HG03460 (cell line): ENCODE results near the gene DIP2C.

Experiments
- ATAC-seq: cut with Tn5 transposase; IDR thresholded peaks from one replicate; pipeline ENCODE4 v1.9.1; 2021; ENCODE audit not compliant: unreplicated experiment

DIP2C gene

DNA sequence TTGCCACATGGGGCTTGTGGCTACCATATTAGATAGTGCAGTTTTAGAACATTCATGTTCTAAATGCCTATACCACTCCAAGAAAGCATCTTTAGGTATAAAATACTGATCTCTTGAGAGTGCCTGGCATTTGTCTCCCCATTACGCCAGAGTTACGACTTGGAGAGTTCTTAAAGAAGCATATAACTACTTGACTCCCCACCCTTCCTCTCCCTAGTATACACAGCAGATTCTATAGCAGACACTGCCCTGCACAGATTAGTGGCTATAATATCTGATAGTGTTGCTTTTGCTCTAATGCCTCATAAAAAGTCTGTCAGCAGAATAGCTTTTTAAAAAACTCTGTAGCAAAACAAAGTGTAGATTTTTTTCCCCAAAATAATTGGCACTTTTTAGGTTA lies 463.4 kb downstream of the DIP2C start:
- ATAC-seq: no peak

DNA sequence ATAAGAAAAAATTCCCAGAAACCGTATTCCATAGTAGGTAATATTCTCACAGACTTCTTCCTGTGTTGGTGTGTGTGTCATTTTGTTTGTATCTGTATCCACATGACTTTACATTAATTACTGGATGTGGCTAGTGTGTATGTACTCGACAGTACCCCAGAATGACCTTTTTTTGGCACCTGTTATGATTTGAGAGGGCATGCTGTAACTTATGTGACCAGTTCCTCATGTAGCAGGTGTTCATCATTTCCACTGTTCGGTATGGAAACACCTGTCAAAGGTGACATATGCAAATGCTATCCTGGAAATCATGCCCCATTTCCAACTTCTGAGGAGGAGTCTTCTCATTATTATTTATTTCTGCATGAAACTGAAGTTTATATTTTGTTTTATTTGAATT lies 464.9 kb downstream of the DIP2C start:
- ATAC-seq: no peak
